ENCODE measurements around the gene UHRF1.
A peak's percentile ranks its signal among the peaks of the same experiment; 100 is the strongest.

Gene UHRF1

DNA sequence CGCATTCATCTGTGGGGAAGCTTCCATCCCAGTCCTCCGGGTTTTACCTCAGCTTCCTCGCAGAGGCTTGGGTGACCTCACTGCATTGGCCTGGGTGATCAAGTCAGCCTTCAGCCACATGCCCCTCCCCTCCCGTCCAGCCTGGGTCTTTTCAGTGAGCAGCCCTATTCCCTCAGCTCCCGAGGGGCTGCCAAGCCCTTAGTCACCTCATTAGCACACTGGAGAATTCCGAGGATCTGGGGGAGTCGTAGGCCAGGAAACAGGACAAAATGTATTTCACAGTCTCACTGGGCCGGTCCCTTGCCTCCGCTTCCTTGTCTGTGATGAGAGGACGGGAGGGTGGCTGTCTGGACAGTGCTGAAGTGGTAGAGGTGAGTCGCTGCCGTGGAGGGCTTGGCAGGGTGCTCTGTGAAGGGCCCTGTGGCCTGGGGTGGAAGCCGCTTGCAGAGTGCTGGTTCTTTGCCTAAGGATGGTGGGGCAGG lies 79.5 kb downstream of the UHRF1 start:
- no peak for DNase-seq (ENCODE audit: low read depth)

DNA sequence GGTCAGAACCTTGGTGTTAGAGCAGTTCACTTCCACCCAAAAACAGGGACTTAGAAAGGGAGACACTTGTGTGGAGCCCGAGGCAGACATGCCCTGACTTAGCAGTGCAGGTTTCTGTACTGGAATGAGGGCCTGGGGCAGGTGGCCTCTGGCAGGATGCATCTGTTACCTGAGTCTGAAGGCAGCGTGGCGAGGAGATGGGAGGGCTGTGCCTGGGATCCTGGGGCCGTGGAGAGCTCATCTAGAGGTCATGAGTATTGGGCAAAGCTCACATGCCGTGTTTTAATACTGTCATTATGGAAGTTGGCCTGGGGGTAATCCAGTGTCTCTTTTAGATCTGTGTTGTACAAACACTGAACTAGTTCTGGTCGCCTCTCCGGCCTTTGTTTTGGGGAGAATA lies 81.0 kb downstream of the UHRF1 start:
- no peak for DNase-seq (ENCODE audit: low read depth)

DNA sequence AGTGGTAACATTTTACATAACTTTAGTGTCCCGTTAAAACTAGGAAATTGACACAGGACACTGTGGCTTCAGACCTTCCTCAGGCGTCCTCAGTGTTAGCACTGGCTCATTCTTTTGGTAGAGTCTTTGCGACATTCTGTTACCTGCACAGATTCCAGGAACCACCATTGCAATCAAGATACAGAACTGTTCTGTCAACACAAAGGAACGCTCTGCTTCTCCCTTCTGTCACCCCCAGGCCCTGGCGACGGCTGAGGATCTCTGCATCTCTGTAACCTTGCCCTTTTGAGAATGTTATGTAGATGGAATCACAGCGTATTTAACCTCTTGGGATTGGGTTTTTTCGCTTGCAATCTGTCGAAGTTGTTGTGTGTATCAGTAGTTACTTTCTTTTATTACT lies 82.2 kb downstream of the UHRF1 start:
- DNase-seq (ENCODE audit: low read depth) = no peak

DNA sequence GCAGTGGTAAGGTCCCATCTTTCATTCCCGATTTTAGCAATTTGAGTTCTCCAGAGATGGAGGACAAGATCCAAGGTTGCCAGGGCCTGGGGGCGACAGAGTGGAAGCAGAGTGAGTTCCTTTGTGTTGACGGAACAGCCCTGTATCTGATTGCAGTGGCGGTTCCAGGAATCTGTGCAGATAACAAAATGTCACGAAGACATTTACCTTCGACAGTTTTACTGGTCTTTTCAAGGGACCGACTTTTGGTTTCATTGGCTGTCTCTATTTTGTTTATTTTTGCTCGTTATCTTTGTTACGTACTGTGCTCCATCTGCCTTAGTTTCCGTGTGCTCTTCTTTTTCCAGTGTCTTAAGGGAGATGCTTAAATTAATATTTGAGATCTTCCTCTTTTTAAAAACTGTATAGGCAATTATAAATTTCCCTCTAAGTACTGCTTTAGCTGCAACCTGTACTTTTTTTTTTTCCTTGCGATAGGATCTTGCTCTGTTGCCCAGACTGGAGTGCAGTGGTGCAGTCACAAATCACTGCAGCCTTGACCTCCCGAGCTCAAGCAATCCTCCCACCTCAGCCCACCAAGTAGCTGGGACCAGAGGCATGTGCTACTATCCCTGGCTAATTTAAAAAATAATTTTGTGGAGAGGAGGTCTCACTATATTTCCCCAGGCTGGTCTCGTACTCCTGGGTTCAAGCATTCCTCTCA lies 82.8 kb downstream of the UHRF1 start:
- DNase-seq (ENCODE audit: low read depth) = no peak

GRCh38 chr19:4993683-4994082 lies 84.4 kb downstream of the UHRF1 start:
- no peak for DNase-seq (ENCODE audit: low read depth)

- no peak for DNase-seq (ENCODE audit: low read depth)
Measured at GRCh38 chr19:4996701-4997100, 87.4 kb downstream of the UHRF1 start.

- DNase-seq (ENCODE audit: low read depth) = no peak
Measured at GRCh38 chr19:4997297-4997696, 88.0 kb downstream of the UHRF1 start.

DNA sequence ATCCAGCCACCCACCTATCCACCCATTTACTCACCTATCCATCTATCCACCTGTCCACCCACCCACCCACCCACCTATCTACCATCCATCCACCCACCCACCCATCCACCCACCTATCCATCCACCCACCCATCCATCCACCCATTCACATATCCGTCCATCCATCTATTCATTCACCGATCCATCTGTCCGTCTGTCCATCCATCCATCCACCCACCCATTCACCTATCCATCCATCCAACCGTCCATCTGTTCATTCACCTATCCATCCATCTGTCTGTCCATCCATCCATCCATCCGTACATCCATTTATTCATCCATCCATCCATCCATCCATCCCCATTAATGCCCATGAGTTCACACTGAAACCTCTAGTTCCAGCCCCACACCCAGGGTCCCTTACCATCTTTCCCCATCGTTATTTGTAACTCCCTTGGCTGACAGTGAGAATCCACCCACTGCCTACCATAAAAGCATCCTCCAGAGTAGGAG lies 90.9 kb downstream of the UHRF1 start:
- DNase-seq (ENCODE audit: low read depth) = no peak

DNA sequence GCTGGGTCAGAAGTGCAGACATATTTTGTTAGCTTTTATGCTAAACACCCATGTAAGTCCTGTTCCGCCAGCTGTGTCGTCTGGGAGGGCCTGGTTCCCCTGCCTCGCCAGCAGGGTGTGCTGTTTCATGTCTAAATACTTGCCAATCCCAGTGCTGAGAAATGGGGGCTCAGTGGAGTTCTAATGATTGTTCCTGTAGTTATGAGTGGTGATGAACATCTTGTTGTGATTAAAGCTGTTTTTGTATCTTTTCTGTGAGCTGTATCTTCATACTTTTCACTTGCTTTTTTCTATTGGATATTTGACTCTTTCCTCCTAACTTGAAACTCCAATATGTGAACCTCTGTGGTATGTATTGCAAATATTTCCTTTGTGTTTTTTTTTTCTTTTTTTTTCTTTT lies 92.3 kb downstream of the UHRF1 start:
- DNase-seq (ENCODE audit: low read depth) = peak; percentile 22

GRCh38 chr19:5002143-5002542 lies 92.8 kb downstream of the UHRF1 start:
- no peak for DNase-seq (ENCODE audit: low read depth)

GRCh38 chr19:5003781-5004180 lies 94.5 kb downstream of the UHRF1 start:
- DNase-seq (ENCODE audit: low read depth) = no peak

DNA sequence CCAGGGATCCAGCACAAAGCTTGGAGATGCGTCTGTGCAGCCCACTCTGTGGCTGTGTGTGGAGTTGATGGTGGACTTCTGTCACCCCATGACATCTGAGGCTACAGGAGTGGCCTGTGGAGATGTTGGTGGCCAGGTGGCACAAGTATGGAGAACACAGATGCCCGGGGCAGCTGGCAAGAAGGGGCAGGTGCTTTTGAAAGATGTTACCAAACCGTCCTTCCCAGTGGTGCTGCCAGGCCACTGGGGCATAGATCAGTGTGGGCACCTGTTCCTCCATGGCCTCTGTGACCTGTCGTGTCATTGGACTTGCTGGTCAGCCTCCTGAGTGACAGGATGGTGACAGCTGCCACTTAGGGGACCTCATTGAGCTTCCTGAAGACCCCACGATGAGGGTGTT lies 95.8 kb downstream of the UHRF1 start:
- no peak for DNase-seq (ENCODE audit: low read depth)

DNA sequence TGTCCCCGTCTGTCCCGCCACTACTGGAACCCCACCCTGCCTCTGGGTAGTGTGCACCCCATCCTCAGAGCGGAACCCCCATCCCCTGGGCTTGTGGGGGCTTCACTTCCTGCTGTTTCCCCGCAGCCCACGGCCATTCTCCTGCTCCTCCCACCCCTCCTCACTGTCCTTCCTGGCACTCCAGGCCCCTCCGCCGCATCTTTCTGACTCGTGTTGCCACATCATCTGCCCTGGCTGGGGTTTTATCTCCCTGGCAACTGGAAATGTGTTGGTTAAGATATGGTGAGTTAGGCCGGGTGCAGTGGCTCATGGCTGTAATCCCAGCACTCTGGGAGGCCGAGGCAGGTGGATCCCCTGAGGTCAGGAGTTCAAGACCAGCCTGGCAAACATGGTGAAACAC lies 96.9 kb downstream of the UHRF1 start:
- no peak for DNase-seq (ENCODE audit: low read depth)

DNA sequence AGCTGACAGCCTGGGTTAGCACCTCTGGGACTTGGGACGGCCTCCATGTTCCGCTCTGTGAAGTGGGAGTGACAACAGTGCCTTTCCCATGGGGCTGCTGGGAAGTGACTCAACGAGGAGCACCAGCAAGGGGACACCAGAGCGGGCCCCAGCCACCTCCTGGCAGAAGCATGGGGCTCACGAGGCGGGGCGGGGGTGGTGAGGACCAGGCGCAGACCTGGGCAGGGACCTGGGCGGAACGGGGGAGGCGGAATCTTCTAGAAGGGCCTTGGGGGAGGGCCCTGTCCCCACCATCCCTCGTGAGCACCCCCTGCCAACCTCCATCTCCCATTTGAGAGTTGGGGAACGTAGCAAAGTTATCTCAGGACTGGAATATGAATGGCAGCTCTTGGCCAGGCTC lies 97.5 kb downstream of the UHRF1 start:
- DNase-seq (ENCODE audit: low read depth) = no peak
